HG02678 (cell line): ENCODE results near the gene SFSWAP.
"Not testable (repeated sequence)": the region's sequence is repeated elsewhere in the genome, so short reads cannot be mapped to it uniquely, and the experiment has no call there.

Source experiments
- ATAC-seq: cut with Tn5 transposase; IDR thresholded peaks from one replicate; pipeline ENCODE4 v1.9.1; 2021; ENCODE audit warnings: mild to moderate bottlenecking, moderate library complexity; ENCODE audit not compliant: unreplicated experiment

Gene SFSWAP

DNA sequence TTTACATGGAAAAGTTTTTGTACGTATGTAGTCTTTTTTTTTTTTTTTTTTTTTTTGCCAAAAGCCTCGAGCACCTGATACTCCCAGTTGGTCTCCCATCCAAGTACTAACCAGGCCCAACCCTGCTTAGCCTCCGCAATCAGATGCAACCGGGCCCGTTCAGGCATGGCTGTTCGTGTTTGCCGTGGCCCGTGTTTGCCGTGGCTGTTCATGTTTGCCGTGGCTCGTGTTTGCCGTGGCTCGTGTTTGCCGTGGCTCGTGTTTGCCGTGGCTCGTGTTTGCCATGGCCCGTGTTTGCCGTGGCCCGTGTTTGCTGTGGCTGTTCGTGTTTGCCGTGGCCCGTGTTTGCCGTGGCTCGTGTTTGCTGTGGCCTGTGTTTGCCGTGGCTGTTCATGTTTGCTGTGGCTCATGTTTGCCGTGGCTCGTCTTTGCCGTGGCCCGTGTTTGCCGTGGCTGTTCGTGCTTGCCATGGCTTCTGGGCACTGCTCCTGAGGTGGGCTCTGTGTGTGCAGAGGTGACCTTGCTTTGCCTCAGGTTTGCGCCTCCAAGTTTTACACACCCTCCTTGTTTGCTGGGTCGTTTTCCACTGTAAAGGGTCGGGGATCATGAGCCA is 90.5 kb downstream of the SFSWAP start:
- no peak for ATAC-seq

DNA sequence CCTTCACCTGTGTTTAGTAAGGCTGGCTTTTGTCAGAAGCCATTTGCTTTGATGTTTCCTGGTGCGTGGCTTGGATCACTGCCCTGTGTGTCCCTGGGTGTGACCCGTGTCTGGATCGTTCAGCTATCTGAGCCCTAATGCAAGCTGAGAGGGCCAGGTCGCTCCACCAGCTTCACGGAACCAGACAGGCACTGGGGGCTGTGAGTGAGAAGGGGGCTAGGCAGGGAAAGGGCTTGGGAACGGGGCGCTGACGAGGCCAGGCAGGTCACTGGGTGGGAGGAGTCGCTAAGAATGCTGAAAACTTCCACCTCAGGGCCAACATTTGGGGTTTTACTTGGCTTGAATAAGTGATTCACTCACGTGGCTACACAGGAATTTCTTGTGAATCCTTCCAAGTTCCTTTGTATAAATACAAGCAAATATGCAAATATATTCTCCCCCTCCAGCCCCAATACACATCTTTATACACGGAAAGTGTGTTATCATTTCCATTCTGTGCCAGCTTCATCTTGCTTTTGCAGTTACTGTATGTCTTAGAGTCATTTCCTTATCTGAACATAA is 93.2 kb downstream of the SFSWAP start:
- ATAC-seq: no peak

DNA sequence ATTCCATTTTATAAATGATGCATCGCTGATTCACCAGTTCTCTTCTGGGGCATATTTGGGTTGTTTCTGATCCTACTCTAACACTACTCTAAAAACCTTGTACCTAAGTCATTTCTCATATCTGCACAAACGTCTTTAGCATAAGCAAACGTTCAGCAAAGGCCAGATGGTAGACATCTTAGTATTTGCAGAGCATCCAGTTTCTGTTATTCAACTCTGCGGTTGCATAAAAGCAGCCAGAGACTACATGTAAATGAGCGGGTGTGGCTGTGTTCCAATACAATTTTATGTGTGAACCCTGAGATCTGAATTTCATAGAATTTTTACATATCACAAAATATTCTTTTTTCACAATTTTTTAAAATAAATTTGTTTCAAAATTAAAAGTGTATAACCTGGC is 94.5 kb downstream of the SFSWAP start:
- no peak for ATAC-seq

GRCh38 chr12:131806674-131807073 is 95.8 kb downstream of the SFSWAP start:
- no peak for ATAC-seq

DNA sequence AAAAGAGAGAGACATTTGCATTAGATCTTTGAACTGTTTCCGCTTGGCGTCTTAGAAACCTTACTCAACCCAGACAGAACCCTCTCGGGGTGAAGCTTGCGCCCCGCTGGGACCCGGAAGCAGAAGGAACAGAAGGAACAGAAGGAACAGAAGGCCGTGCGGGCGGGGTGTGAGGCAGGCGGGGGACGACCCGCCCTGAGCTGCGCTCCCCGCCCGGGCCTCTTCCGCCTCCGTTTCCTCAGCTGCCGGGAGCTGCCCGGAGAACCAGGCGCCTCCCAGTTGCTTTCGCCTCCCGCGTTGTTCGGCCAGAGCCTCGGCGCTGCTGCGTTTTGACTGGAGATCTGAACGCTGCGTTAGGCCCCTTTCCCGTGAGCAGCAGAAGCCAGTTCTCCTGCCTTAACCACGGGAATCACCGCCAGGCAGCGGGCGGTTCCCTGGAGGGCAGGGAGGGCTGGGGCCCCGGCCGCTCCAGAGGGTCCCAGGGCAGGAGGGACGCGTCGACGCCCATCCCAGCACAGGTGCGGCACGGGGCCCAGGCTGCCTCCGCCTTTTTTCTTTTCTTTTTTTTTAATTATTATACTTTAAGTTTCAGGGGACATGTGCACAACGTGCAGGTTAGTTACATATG is 98.0 kb downstream of the SFSWAP start:
- ATAC-seq: peak; percentile 76

DNA sequence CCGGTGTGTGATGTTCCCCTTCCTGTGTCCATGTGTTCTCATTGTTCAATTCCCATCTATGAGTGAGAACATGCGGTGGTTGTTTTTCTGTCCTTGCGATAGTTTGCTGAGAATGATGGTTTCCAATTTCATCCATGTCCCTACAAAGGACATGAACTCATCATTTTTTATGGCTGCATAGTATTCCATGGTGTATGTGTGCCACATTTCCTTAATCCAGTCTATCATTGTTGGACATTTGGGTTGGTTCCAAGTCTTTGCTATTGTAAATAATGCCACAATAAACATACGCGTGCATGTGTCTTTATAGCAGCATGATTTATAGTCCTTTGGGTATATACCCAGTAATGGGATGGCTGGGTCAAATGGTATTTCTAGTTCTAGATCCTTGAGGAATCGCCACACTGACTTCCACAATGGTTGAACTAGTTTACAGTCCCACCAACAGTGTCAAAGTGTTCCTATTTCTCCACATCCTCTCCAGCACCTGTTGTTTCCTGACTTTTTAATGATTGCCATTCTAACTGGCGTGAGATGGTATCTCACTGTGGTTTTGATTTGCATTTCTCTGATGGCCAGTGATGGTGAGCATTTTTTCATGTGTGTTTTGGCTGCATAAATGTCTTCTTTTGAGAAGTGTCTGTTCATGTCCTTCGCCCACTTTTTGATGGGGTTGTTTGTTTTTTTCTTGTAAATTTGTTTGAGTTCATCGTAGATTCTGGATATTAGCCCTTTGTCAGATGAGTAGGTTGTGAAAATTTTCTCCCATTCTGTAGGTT is 98.8 kb downstream of the SFSWAP start:
- ATAC-seq: not testable (repeated sequence)

DNA sequence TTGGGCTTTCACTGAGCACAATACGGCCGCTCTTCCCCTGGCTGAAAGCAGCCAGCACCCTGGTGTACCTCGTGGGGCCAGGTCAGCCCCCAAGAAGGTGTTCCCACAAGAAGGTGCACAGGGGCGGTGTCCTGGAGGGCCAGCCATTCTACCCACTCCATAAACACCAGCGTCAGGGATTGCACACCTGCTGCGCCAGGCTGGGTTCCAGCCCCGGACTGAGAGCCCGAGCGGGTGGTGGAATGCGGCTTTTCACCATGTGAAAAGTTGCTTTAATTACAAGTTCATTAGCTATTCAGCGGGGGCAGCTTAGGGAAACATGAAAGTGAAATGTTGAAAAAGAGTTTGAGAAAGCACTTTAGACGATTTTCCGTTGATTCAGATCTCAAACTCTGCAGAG is 99.8 kb downstream of the SFSWAP start:
- ATAC-seq: no peak

GRCh38 chr12:131815131-131815530 is 104.2 kb downstream of the SFSWAP start:
- no peak for ATAC-seq

GRCh38 chr12:131816495-131816894 is 105.6 kb downstream of the SFSWAP start:
- ATAC-seq: no peak

- no peak for ATAC-seq
Observed at GRCh38 chr12:131817241-131817640, 106.4 kb downstream of the SFSWAP start.

DNA sequence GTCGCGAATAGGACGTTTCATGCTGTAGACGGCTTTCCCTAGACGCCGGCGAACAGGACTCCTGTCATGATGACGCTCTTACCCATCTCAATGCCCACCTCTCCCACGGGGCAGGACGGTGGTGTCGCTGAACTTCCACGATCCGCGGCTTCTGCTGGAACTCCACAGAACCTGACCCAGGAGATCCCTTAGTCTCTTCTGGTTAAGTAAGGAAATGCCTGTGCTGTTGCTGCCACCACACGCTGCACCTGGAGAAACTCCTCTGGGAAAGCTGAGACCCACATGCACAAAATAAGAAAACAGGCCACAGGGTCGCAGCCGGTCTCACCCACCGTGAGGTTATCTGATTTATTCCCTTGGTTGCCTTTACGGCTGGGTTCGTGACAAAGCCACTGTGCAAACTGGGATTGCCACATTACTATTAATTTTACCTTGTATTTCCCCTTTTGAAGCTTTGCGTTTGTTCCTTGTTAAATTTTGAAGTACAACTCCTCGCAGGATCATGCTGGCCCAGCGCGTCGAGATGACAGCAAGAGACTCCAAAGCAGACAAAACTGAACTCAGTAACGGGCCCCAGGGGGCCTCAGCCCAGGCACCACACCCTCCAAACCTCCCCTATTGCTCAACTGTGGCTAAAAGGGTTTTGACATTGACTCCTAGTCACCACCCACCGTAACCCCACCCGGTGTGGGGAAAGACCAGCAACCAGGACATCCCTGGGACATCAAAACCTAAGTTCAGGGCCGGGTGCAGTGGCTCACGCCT is 108.1 kb downstream of the SFSWAP start:
- ATAC-seq: no peak

- ATAC-seq: no peak
Observed at GRCh38 chr12:131824450-131824849, 113.6 kb downstream of the SFSWAP start.

- no peak for ATAC-seq
Observed at GRCh38 chr12:131825146-131825892, 114.4 kb downstream of the SFSWAP start.

- no peak for ATAC-seq
Observed at GRCh38 chr12:131826097-131826928, 115.4 kb downstream of the SFSWAP start.

GRCh38 chr12:131827961-131828534 is 117.2 kb downstream of the SFSWAP start, which contains the start of gene MMP17:
Gene MMP17 (plus strand): TSS chr12:131828393. CDS start chr12:131828495, 102 bp downstream.
- ATAC-seq: peak; percentile 69

DNA sequence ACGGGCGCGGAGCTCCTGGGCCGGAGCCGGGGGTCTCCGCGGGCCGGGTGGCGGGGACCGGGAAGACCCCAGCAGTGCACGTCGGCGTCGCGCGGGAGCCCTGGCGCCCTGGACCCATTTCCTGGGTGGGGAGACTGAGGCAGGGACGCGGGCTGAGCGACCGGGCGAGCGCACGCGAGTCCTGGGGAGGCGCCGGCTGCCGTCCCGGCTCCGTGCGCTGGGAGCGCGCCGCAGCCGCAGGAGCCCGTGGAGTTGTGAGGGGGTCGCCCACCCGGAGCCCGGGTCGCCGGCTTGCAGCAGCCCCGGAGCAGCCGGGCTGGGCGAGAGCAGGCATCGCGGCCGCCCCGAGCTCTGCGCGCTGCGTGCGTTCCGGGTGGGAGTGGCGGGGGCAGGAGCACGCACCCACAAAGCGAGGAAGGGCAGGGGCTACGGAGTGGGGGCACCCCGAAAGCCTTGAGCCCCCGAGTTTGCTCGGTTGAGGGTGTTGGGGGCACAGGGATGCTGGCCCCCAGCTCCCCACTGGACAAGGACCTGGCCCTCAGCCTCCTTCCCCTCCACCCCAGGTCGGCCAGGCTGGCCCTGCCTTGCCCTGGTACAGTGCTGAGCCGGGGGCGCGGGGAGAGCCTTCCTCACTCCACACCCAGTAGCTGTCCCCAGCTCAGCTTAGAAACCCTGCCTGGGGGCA is 117.9 kb downstream of the SFSWAP start:
- ATAC-seq: no peak

GRCh38 chr12:131829356-131829747 is 118.5 kb downstream of the SFSWAP start:
- ATAC-seq: no peak

GRCh38 chr12:131829791-131830334 is 119.0 kb downstream of the SFSWAP start:
- no peak for ATAC-seq
